GM21737 (cell line): ENCODE results near the gene EIF5.

Experiments used
- ATAC-seq: cut with Tn5 transposase; IDR thresholded peaks from one replicate; pipeline ENCODE4 v1.9.1; 2021; ENCODE audit warnings: mild to moderate bottlenecking, moderate library complexity; ENCODE audit not compliant: unreplicated experiment

EIF5 gene

DNA sequence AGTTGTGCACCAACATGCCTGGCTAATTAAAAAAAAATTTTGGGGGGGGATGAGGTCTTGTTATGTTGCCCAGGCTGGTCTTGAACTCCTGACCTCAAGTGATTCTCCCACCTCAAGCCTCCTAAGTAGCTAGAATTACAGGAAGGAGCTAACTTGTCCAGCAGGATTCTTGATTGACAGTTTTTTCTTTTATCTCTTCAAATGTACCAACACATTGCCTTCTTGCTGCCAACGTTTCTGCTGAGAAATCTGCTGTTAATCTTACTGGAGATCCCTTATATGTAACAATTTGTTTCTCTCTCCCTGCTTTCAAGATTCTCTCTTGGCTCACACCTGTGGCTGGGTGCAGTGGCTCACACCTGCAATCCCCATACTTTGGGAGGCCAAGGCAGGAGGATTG, 28.7 kb downstream of the EIF5 start:
- ATAC-seq: no peak

DNA sequence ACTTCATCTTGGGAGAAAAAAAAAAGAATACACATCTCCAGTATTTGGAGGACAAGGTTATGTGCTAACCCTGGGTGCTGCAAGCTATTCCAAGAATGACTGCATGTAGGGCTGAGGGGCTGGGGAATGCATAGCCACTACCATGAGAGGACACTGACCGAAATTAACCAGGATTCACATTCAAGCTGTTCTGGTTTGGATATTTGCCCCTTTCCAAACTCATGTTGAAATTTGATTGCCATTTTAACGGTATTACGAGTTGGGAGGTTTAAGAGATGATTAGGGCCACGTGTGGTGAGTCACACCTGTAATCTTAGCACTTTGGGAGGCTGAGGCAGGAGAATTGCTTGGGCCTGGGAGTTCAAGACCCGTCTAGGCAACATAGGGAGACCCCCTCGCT, 32.7 kb downstream of the EIF5 start:
- no peak for ATAC-seq

DNA sequence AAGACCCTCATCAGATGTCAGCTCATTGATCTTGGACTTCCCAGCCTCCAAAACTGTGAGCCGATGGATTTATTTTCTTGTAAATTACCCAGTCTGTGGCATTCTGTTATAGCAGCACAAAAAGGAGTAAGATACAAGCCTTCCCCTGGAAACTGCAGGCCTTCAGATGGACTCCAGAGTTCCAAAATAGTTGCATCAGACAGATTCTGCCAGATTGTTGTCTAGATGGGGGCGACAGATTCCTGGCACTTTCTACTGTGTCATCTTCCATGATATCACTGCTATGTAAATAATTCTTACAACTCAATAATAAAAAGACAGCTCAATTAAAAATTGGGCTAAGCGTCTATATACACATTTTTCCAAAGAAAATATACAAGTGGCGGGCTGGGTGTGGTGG, 34.0 kb downstream of the EIF5 start:
- ATAC-seq: no peak

DNA sequence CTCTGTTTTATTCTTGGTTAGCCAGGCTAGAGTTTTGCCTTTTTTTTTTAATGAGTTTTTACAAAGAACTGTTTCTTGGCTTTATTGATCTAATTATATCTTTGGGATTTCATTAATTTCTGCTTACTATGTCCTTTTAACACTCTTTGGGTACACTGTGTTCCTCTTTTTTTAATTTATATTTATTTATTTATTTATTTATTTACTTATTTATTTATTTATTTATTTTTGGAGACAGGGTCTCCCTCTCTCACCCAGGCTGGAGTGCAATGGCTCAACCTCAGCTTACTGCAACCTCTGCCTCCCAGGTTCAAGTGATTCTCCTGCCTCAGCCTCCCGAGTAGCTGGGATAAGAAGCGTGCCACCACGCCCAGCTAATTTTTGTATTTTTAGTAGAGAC, 36.0 kb downstream of the EIF5 start:
- no peak for ATAC-seq

DNA sequence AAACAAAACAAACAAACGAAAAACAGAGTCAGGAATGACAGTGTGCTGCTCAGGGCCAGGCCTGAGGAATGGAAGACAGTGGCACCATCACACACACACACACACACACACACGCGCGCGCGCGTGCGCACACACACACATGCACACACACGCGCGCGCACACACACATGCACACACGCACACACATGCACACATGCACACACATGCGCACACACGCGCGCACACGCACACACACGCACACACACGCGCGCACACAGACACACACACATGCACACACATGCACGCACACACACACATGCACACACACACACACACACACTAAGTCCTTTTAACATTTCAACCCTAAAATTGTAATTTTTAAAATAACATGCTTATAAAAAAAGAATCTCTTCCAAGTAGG, 38.0 kb downstream of the EIF5 start:
- no peak for ATAC-seq

DNA sequence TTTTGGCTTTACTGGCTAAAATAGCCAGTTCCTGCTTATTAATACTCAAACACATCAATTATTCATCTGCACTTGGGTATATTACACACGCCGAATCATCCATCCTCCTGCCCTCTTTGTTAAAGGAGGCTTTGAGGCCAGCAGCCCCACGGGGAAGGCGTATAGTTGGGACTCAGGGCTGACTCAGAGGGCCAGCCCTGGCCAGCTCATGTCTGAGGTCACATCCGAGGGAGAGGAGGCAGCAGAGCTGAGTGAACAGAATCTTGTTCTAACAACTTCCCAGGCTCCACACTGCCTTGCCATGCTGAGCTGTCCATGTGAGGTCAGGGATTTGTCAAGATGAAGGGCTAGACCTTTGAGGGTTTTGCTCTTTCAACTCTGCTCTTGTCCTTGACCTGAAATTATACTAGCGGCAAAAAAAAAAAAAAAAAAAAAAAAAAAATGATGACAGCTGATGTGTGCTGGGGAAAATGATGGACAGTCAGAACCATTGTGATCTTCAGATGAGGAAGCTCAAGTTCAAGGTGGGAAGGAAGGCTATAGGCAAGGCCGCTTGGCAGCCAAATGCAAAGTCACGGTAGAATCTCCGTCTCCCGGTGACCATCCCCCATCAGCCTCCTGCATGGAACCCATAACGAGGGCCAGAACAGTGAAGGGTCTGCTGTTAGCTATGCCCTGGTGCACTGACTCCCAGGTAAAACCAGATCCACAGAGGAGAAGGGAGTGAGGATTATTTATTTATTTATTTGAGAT, 38.7 kb downstream of the EIF5 start:
- ATAC-seq: no peak

DNA sequence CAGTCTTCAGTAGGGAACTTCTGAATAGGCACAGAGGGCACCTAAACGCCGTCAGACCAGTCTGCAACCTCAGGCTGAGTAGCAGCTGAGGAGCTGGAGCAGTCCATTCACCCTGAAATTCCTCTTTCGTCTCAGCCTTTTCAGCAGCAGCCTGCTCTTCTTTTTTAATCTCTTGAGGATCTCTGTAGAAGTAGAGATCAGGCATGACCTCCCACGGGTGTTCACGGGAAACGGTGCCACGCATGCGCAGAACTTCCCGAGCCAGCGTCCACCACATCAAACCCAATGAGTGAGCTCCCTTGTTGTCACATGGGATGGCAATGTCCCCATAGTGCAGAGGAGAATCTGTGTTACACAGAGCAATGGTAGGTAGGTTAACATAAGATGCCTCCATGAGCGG, 40.1 kb downstream of the EIF5 start:
- ATAC-seq: no peak

DNA sequence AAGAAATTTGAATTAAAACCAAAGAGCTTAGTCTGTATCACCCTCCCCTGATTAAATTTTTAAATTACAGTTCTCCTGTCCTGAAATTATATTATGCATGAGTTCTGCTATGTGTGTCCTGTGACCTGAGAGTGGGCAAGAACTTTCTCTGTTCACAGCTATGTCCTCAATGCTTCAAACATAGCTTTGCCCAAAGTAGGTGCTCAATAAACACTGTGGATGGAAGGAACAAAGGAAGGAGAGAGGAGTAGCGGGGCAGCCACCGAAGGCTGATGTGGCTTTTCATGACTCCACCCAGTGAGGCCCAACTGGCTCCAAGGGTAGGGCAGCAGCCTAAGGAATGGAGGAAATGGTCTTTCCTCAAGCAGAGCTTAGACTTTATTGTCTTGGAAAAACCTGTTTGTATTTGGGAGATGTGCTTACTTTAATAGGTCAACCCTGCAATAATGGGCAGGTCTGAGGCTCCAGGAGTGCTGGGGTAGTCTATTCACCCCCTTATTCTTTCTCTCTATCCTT, 43.5 kb downstream of the EIF5 start:
- no peak for ATAC-seq

DNA sequence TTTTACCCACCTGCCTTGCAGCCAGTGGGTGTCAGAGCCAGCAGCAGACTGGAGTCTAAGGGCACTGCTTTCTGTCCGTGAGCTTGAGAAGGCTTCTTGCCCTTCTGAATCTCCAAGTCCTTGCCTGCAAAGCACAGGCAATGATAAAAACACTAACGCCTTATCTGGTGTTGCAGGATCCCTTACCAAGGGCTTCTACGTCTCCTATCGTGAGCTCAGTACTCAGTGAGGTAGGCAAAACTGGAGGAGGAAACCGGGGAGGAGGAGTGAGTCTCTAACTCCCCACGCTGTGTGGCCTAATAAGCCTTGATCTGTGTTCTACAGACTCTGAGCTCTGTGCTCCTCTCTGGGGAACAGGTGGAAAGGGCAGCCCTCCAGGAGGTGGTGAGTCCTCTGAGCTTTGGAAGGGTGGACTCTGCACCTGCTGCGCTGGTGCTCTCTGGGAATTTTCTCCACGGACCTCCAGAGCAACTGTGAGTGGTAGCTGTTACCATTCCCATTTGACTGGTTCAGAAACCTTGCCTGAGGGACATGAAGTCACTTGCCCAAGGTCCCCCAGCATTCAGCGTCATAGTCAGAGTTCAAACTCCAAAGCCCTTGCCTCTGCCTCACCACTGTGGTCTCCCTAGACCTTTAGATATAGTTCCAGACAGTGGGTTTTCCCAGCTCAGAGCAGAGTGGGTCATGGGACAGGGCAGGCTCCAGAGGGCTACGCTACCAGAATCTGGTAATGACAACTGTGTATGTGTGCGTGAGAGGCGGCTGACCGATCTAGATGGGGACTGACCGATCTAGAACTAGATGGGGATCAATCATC, 44.2 kb downstream of the EIF5 start:
- no peak for ATAC-seq

DNA sequence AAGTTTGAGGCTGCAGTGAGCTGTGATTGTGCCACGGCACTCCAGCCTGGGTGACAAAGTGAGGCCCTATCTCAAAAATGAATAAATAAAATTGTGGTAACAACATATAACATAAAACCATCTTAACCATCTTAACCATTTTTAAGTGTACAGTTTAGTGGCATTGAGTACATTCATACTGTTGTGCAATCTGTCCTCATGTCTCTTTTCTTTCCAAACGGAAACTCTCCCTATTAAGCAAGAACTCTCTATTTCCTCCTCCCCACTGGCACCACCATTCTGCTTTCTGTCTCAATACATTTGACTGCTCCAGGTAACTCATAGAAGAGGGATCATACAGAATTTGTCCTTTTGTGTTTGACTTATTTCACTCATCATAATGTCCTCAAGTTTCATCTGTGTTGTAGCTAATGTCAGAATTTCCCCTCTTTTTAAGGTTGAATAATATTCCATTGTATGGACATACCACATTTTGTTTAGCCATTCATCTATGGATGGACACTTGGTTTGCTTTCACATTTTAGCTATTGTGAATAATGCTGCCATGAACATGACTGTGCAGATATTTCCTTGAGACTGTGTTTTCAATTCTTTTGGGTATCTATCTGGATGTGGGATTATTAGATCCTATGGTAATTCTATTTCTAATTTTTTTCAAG, 46.8 kb downstream of the EIF5 start:
- ATAC-seq: no peak

DNA sequence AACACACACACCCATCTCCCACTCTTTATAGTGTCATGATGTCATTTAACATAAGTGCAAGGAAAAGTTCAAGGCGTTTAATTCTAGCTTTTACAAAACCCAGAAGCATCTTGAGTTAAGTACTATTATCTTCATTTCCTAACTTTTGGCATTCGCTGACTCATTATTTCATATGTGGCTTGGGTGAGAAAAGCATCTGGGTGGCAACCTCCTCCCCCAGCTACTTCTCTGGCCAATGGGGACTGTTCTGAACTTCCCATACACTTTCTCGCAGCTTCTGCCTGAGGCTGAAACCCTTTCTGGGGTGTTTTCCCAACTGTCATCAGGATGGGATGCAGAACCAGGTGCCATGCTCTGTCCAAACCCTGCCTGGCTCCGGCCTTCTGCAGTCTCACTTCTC, 48.3 kb downstream of the EIF5 start:
- no peak for ATAC-seq

DNA sequence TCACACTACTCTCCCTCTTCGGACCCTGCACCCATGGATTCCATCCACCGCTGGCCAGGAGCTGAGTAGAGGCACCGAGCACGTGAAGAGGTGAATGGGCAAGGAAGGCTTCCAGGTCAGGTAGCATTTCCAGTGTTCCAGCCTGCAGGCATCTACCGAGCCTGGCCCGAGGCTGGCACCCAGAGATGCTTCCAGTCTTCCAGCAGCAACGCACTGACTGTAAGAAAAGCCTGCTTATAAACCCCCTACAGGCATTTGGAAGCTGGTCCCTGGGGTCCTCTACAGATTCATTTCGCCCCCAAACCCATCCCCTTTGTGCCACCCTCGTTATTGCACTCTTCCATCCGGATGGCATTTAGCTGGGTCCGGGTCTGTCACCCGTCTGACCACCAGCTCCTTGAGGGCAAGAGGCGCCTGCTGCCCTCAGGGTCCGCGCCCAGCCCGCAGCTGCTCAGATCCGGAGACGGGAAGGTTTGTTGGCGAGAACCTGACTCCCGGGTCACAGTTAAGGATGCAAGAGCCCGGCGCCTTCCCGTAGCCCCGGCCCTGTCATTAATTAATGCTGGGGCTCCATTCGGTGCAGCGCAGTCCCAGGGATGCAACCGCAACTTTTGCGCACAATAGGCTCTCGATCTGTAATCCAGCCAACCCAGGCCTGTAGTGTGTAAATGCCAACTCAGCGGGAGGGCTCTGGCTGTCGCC, 50.6 kb downstream of the EIF5 start:
- peak; percentile 8 for ATAC-seq

DNA sequence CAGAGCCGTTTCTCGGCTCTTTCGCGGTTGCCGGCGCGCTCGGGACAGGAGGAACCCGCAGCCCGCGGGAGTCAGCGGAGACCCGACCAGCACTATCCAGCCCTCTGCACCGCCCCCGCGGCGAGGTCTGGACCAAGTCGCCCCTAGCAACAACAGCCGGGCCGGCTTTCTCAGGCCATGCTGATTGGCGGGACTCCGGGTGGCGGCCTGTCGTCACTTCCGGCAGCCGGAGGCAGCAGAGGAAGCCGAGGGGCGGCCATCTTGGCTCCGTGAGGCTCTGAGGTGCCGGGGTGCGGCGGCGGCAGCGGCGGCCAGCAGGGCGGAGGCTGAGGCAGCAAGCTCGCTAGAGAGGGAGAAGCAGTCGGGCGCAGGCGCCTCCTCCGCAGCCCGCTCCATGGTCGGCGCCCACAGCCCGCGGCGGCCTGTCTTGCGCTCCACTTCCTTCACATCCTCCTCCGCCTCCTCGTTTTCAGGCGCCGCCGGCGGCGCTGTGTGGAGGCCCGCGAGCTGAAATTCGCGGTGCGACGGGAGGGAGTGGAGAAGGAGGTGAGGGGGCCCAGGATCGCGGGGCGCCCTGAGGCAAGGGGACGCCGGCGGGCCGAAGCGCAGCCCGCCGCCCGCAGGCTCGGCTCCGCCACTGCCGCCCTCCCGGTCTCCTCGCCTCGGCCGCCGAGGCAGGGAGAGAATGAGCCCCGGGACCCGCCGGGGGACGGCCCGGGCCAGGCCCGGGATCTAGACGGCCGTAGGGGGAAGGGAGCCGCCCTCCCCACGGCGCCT, 51.3 kb downstream of the EIF5 start, which contains the start of gene MARK3:
Gene MARK3, plus strand, starts transcription at position 264 of the 777 bp plus-strand sequence. CDS start 615 bp downstream, outside the sequence.
- ATAC-seq: peak; percentile 93

DNA sequence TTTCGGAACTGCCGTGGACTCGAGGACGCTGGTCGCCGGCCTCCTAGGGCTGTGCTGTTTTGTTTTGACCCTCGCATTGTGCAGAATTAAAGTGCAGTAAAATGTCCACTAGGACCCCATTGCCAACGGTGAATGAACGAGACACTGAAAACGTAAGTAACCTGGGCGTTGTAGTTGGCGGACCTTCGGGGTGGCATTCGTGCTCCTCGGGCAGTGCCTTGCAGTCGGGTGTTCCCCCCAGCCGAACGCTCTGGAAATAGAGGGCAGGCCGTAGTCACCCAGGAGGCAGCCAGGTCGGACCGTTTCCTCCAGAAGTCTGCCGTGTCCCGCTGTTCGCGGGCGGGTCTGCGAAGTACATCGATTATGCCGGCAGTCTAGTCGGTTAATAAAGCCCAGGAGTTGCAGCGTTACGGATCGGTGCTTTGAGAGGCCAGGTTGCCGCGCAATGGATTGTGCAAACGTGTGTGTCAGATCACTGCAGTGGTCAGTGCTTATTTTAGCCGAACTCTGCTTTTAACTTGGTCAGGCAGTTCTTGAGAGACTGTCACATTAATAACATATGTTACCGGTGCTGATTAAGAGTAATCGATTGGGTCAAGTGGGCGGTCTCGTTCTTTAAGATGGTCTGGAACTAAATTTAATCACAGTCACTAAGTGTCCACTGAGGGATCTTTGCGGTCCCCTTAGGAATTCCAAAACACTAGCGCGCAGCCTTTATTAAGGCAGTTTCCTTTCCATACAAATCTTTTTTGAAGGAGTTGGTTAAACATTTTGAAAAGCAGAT, 52.1 kb downstream of the EIF5 start:
- peak; percentile 11 for ATAC-seq

DNA sequence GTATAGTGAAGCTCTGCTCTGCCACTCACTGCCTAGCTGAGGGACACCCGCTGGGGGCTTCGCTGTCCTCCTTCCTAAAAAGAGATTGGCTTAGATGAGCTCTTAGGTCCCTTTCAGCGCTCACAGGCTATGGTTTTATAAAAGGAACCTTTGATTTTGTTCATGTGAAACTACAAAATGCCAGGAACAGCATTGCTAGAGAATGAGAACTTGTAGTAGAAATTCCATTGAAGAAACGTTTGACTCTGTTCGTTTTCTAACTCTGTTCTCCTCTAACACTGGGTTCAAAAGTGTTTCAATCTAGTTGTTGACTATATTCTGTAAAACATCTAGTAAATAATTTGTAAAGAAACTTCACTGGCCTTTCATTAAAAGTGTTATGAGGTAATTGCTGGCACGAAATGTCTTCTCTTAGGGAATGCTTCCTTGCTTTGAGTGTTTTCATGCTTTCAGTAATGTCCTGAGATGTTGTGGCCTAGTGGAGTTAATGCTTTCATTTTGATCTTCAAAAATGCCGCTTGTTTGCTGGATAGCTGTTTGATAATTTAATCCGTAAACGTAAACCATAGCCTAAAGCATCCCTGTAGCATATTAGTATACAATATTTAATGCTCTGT, 52.8 kb downstream of the EIF5 start:
- no peak for ATAC-seq

DNA sequence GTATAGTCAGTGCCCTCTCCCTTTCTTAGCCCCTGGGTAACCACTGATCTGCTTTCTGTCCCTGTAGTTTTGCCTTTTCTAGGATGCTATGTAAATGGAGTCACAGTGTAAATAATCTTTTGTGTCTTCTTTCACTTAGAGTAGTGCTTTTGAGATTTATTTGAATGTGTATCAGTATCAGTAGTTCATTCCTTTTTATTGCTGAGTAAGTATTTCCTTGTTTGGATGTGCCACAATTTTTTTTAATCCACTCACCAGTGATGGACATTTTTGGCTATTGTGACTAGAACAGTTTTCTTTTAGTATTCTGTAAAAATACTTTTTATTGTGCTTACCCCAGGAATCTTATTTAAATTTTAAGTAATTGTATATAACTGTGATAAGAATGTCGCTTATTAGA, 54.6 kb downstream of the EIF5 start:
- ATAC-seq: no peak

DNA sequence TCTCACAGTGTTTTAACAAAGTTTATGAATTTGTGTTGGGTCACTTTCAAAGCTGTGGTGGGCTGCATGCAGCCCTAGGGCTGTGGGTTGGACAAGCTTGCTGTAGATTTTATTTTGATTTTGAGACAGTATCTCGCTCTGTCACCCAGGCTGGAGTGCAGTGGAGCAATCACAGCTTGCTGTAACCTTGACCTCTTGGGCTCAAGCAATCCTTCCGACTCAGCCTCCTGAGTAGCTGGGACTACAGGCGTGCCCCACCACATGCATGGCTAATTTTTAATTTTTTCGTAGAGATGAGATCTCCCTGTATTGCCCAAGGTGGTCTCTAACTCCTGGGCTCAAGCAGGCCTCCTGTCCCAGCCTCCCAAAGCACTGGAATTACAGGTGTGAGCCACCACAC, 56.6 kb downstream of the EIF5 start:
- ATAC-seq: no peak

DNA sequence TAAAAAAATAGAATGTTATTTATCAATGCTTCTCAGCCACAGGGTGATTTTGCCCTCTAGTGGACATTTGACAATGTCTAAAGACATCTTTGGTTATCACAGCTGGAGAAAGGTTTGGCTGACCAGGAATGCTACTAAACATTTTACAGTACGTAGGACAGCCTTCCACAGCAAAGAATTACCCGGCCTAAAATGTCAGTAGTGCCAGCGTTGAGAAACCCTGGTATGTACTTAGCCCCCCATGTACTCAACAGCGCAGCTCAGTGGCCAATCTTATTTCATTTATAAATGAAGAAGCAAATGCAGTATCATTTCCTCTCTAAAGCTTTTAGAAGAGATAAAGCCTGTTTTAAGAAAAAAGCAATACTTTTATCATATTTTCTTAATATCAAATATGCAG, 57.0 kb downstream of the EIF5 start:
- ATAC-seq: no peak

DNA sequence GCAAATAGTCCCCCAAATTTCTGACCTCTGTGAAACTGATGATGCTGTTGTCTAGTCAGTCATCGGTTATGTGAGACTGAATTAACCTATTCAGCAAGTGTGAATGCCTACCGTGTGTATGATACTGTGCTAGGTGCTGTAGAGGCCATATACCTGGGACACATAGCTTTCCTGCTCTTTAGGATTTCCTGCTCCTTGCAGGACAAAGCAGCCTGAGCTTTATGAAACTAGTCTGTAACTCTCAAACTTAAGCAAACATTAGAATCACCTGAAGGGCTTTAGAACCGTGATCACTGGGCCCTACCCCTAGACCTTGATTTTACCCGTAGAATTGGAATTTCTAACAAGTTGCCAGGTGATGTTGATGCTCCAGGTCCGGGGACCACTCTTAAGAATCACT, 58.1 kb downstream of the EIF5 start:
- no peak for ATAC-seq
